IPS-18c (cell line): ENCODE data around the gene POGLUT2.
A peak's percentile ranks its signal among the peaks of the same experiment; 100 is the strongest.

Experiments used
- H3K4me3 ChIP-seq: 2 replicates; pipeline ENCODE4 v1.7.0; 2013; ENCODE audit warnings: low read depth, mild to moderate bottlenecking, low read length, moderate library complexity; ENCODE audit not compliant: insufficient read depth
- H3K9me3 ChIP-seq: one replicate; pipeline ENCODE4 v1.6.1; 2013; ENCODE audit warnings: mild to moderate bottlenecking, low read length, moderate library complexity; ENCODE audit not compliant: control insufficient read depth, insufficient read depth

Gene POGLUT2

GRCh38 chr13:102798581-102799425 is at the start of gene POGLUT2, which contains the start of gene BIVM:
POGLUT2 (minus strand) TSS chr13:102798976; CDS start chr13:102798670, 306 bp downstream.
BIVM (plus strand) TSS chr13:102799119; CDS start chr13:102807268, 8,149 bp downstream.
- H3K4me3 ChIP-seq, result peak within 1 kb of the TSS; percentile 83
- no peaks in the 10 kb centered on the region for H3K9me3 ChIP-seq

GRCh38 chr13:102847272-102848234 is 48.8 kb upstream of the POGLUT2 start:
- Histone ChIP-seq H3K9me3 (no peaks in the 10 kb centered on the region), H3K4me3 (peak overlapping the region; percentile 82; the same call in 1 of the 2 replicates)

- Histone ChIP-seq H3K4me3 (peak overlapping the region; percentile 82), H3K9me3 (no peaks in the 10 kb centered on the region)
Observed at GRCh38 chr13:102846261-102847015, 47.7 kb upstream of the POGLUT2 start.

GRCh38 chr13:102845630-102846260 is 47.0 kb upstream of the POGLUT2 start, which contains the start of gene ERCC5:
ERCC5 (plus strand) TSS chr13:102846032; CDS start chr13:102846267, 235 bp downstream.
- Histone ChIP-seq H3K9me3 (no peaks in the 10 kb centered on the region), H3K4me3 (peak within 1 kb of the TSS; percentile 82)

- Histone ChIP-seq H3K9me3 (no peaks in the 10 kb centered on the region), H3K4me3 (peak overlapping the region; percentile 82)
Observed at GRCh38 chr13:102845289-102845629, 46.5 kb upstream of the POGLUT2 start.

GRCh38 chr13:102839462-102839861 is 40.7 kb upstream of the POGLUT2 start:
- Histone ChIP-seq H3K4me3 (no peak overlapping the region), H3K9me3 (no peaks in the 10 kb centered on the region)

GRCh38 chr13:102838982-102839381 is 40.2 kb upstream of the POGLUT2 start:
- no peak overlapping the region for H3K4me3 ChIP-seq
- no peaks in the 10 kb centered on the region for H3K9me3 ChIP-seq

- no peak overlapping the region for H3K4me3 ChIP-seq
Observed at GRCh38 chr13:102838273-102838672, 39.5 kb upstream of the POGLUT2 start.

GRCh38 chr13:102836471-102836870 is 37.7 kb upstream of the POGLUT2 start:
- Histone ChIP-seq H3K4me3 (no peak overlapping the region), H3K9me3 (no peaks in the 10 kb centered on the region)

More at GRCh38 chr13:102838273-102838672, 39.5 kb upstream of the POGLUT2 start:
- H3K9me3 ChIP-seq, result no peaks in the 10 kb centered on the region

GRCh38 chr13:102830646-102831045 is 31.9 kb upstream of the POGLUT2 start:
- Histone ChIP-seq H3K9me3 (no peaks in the 10 kb centered on the region), H3K4me3 (no peak overlapping the region)

GRCh38 chr13:102825921-102826706 is 27.3 kb upstream of the POGLUT2 start:
- no peak overlapping the region for H3K4me3 ChIP-seq

GRCh38 chr13:102825400-102825799 is 26.6 kb upstream of the POGLUT2 start:
- H3K4me3 ChIP-seq, result no peak overlapping the region

More at GRCh38 chr13:102825921-102826706, 27.3 kb upstream of the POGLUT2 start:
- H3K9me3 ChIP-seq, result peaks cover 2% of the 10 kb centered on the region

GRCh38 chr13:102817907-102818306 is 19.1 kb upstream of the POGLUT2 start:
- peaks cover under 1% of the 10 kb centered on the region for H3K9me3 ChIP-seq
- no peak overlapping the region for H3K4me3 ChIP-seq

More at GRCh38 chr13:102825400-102825799, 26.6 kb upstream of the POGLUT2 start:
- peaks cover 2% of the 10 kb centered on the region for H3K9me3 ChIP-seq

- Histone ChIP-seq H3K9me3 (no peaks in the 10 kb centered on the region), H3K4me3 (no peak overlapping the region)
Observed at GRCh38 chr13:102817241-102817640, 18.5 kb upstream of the POGLUT2 start.

GRCh38 chr13:102816708-102817107 is 17.9 kb upstream of the POGLUT2 start:
- Histone ChIP-seq H3K4me3 (no peak overlapping the region), H3K9me3 (no peaks in the 10 kb centered on the region)

GRCh38 chr13:102815788-102816187 is 17.0 kb upstream of the POGLUT2 start:
- no peaks in the 10 kb centered on the region for H3K9me3 ChIP-seq
- H3K4me3 ChIP-seq, result no peak overlapping the region
